Medulla oblongata (tissue), 1 donor: ENCODE results near the gene PLCXD3.
"Not testable (repeated sequence)": the region's sequence is repeated elsewhere in the genome, so short reads cannot be mapped to it uniquely, and the experiment has no call there.

Experiments used
- DNase-seq: peaks from one replicate; pipeline ENCODE4 v3.0.0-alpha.2; 2015; ENCODE audit errors: extremely low spot score

PLCXD3 gene

DNA sequence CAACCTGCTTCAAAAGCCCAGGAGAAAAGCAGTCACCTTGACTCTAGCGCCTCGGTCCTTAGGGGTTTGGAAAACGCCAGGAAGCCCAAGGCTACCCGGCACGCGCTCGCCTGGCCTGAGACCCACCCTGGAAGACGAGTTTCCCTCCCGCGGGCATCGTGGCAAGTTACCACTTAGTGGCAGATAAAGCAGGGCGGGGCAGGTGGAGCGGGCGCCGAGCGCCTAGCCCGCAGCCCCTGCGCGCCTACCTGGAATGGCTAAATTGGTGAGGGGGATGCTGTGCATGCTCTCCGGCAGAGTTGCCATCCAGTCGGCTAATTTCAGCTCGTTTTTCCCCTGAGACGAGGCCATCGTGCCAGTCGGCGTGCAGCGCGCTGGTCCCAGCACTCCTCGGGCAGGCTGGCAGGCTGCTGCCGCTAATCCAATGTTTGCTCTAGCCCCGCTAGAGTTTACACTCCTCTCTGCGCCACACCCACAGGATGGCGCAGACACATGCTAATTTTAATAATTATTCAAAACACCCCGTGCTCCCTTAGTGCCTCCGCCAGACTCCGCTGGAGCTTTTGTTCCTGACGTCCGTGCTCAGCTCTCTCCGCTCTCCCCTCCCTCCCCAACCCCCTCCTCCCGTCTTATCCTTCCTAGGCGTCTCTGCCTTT lies at the start of gene PLCXD3:
PLCXD3 (minus strand) TSS at position 426 of the 656 bp plus-strand sequence; CDS start at position 351, 75 bp downstream.
- DNase-seq: peak; percentile 10

DNA sequence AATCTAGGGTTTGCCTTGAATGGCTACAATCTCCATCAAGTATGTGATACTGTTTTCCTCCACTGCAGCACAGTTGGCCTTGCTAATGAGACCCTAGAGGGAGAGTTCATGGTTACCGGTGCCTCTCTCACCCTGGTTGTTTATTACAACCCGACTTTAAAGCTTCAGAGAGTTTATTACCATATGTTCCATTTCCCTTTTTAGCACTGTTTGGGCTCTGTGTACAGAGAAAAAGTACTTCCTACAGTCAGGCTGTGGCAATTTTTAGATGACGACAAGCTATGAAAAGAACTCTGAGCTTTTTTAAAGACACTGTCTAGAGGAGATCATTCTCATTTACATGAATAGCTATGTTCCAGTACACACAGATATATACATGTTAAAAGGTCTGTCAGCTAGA lies 48.8 kb upstream of the PLCXD3 start:
- DNase-seq: no peak

GRCh38 chr5:41558295-41558694 lies 47.9 kb upstream of the PLCXD3 start:
- DNase-seq: no peak

DNA sequence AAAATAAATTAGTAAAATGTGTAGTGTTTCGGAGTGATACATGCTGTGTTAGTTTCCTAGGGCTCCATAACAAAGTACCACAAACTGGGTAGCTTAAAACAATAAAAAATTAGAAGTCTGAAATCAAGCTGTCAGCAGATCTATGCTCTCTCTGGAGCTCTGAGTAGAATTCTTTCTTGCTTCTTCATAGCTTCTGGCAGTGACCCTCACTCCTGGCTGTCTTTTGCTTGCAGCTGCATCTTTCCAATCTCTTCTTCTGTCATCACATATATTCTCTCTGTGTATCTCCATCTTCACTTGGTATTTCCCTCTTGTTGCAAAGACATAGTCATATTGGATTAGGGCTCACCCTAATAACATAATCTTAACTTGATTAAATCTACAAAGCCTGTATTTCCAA lies 37.6 kb upstream of the PLCXD3 start:
- DNase-seq: no peak

- DNase-seq: no peak
These were observed 31.8 kb upstream of the PLCXD3 start for GRCh38 chr5:41542183-41542582.

DNA sequence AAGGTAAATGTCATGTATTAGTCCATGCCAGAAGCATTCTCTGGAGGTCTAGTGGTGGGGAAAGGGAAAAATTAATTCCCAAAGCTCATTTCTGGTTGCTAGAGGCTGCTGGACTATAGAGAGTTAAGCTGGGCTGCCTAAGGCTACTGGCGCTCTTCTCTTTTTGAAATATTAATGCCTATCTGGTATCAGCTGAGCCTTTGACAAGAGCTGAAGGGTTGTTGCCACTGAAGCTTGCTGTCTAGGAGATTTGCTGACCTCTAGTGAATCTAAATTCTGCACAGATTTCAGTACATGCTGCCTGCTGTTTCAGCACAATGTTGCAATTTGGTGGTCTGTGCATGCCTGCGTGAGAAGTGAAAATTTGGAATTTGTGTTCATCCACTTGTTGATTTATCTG lies 29.1 kb upstream of the PLCXD3 start:
- no peak for DNase-seq

GRCh38 chr5:41537581-41537980 lies 27.2 kb upstream of the PLCXD3 start:
- DNase-seq: no peak

DNA sequence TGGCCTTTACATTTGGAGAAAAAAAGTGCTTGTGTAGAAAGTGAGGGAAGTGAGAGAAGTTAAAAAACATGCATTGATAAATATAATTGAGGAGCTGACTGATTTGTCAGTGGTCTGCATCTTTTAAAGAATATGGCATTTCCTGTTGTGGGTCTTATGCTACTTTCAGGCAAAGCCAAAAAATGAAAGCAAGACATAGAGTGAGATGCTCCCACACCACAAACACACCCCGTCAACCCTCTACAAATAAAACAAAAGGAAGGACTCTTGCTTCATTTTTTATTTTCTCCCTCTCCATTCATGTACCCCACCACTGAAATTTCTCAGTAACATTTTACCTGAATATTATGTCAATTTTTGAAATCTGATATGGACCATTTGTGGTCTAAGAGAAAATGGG lies 22.1 kb upstream of the PLCXD3 start:
- DNase-seq: no peak

- no peak for DNase-seq
These were observed 16.9 kb upstream of the PLCXD3 start for GRCh38 chr5:41527201-41527779.

DNA sequence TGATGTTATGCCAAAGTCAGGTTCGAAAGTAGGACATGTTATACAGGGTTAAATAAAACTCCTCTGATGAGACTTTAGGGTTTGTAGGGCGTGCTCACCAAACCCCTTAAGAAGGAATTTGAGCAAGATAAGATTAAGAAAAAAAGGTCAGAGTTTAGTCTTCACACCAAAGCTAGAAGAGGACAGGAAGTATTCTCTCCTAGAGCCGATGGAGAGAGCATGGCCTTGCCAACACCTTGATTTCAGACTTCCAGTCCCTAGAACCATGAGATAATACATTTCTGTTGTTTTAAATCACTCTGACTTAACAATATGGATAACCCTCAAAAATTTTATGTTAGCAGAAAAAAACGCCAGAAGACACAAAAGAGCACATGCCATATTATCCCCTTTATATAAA lies 16.3 kb upstream of the PLCXD3 start:
- DNase-seq: no peak

DNA sequence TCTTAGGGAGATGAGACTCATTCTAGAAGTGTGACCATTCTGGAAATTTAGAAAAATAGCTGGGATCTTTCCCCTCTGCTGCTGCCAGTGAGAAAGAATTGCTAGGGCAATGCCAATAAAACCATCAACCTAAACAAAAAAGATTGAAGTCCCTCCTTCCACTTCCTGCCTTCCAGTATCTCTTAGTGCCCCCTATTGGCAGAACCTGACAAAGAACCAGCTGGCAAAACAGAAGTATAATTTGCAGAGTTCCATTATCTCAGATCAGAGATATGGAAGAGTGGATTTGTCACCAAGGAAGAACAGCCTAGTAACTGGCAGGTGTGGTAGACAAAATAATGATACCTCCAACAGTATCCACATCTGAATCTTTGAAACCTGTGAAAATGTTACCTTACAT lies 13.8 kb upstream of the PLCXD3 start:
- no peak for DNase-seq

- no peak for DNase-seq
These were observed 11.9 kb upstream of the PLCXD3 start for GRCh38 chr5:41522193-41522786.

DNA sequence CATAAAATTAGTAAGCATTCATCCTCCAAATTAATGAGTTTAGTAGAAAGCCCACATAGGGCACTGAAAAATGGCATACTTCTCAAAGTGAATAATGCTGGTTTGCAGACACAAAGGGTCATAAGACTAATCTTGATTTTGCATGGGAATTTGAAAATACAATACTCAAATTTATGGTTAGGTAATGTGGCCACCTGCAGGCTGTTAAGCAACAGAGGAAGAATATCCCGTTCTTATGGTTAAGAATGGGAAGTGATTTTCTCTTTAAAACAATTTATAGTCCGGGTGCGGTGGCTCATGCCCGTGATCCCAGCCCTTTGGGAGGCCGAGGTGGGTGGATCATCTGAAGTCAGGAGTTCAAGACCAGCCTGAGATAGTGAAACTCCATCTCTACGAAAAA lies 9.4 kb upstream of the PLCXD3 start:
- DNase-seq: no peak

- no peak for DNase-seq
These were observed 7.5 kb upstream of the PLCXD3 start for GRCh38 chr5:41517909-41518308.

GRCh38 chr5:41511241-41511640 lies 840 bp upstream of the PLCXD3 start:
- no peak for DNase-seq

- no peak for DNase-seq
These were observed 814 bp downstream of the PLCXD3 start for GRCh38 chr5:41509399-41510175.

- no peak for DNase-seq
These were observed 1.6 kb downstream of the PLCXD3 start for GRCh38 chr5:41508696-41509398.

- no peak for DNase-seq
These were observed 2.2 kb downstream of the PLCXD3 start for GRCh38 chr5:41508186-41508585.

GRCh38 chr5:41507501-41507900 lies 2.9 kb downstream of the PLCXD3 start:
- DNase-seq: no peak

DNA sequence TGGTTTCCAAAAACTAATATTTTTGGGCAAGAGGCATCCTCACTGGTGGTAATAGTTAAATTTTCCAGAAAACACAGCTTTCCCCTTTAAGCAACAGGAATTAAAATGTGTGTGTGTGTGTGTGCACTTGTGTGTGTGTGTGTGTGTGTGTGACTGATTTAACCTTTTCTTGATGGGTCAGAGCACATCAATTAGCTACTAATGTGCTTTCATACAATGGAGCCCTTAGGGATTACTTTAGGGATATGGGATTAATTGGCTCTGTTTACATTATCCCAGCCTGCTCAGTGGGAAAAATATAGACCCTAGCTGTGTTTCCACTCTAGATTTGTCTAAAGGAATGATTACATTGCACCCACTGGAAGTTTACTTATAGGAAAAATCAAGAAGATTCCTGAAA lies 6.5 kb downstream of the PLCXD3 start:
- DNase-seq: no peak

DNA sequence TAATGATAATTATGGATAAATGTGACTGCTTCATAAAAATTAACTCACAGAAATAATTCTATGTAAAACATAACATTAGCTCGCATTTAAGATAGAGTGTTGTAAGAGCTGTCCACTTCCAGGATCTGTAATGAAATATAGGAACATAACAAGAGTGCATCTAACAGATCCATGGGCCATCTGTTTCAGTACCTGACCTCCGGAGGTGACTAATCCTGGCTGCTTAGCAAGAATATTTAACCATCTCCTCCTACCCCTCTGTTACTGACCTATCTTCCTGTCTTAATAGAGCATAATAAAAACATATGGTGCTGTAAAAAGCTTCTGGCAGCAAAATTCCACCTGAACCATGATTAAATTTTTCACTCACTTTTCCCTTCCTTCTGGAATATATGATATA lies 7.1 kb downstream of the PLCXD3 start:
- DNase-seq: no peak

DNA sequence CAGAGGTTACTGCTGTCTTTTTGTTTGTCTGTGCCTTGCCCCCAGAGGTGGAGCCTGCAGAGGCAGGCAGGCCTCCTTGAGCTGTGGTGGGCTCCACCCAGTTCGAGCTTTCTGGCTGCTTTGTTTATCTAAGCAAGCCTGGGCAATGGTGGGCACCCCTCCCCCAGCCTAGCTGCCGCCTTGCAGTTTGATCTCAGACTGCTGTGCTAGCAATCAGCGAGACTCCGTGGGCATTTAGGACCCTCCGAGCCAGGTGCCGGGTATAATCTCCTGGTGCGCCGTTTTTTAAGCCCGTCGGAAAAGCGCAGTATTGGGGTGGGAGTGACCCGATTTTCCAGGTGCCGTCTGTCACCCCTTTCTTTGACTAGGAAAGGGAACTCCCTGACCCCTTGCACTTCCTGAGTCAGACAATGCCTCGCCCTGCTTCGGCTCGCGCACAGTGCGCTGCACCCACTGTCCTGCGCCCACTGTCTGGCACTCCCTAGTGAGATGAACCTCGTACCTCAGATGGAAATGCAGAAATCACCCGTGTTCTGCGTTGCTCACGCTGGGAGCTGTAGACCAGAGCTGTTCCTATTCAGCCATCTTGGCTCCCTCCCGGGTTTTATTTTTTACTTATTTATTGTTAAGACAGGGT lies 16.8 kb downstream of the PLCXD3 start:
- not testable (repeated sequence) for DNase-seq
